GM23338 (cell line): Measurements from ENCODE around the gene LRIG1. TPM values are rescaled to one million over a fixed set of nuclear protein-coding genes. Genes with fewer than 3 reads are reported as not detected.
A peak's percentile ranks its signal among the peaks of the same experiment; 100 is the strongest.

Experiments
- ATAC-seq: fragments of 200-7000 bp; cut with Tn5 transposase; 3 replicates; pipeline ENCODE4 v1.9.1; 2020
- DNase-seq: peaks from one replicate; pipeline ENCODE4 v3.0.0-alpha.2; 2015; ENCODE audit warnings: low spot score
- H2AFZ ChIP-seq: fragments of 200-600 bp; sonication (generic); 2 replicates; pipeline ENCODE4 v1.8.0; 2016; ENCODE audit warnings: antibody characterized with exemption, mild to moderate bottlenecking, moderate library complexity
- H3F3A ChIP-seq: fragments of 200-600 bp; sonication (generic); replicated peaks from 2 replicates; pipeline ENCODE4 v1.8.0; 2017; ENCODE audit warnings: antibody characterized with exemption, mixed run types, low read depth
- H3K27ac ChIP-seq: fragments of 200-600 bp; sonication (generic); 2 replicates; pipeline ENCODE4 v1.6.1; 2016; ENCODE audit warnings: low read depth
- H3K27me3 ChIP-seq: fragments of 200-600 bp; sonication (generic); 2 replicates; pipeline ENCODE4 v1.8.0; 2016; ENCODE audit warnings: mild to moderate bottlenecking, mixed run types, moderate library complexity; ENCODE audit not compliant: insufficient read depth
- H3K36me3 ChIP-seq: fragments of 200-600 bp; sonication (generic); 2 replicates; pipeline ENCODE4 v1.8.0; 2016; ENCODE audit warnings: mild to moderate bottlenecking; ENCODE audit not compliant: insufficient read depth
- H3K4me1 ChIP-seq: fragments of 200-600 bp; sonication (generic); 2 replicates; pipeline ENCODE4 v1.8.0; 2016; ENCODE audit warnings: mild to moderate bottlenecking, moderate library complexity; ENCODE audit not compliant: insufficient read depth
- H3K4me2 ChIP-seq: fragments of 200-600 bp; sonication (generic); 2 replicates; pipeline ENCODE4 v1.7.1; 2017; ENCODE audit warnings: mixed run types
- H3K4me3 ChIP-seq: fragments of 200-600 bp; sonication (generic); 2 replicates; pipeline ENCODE4 v1.6.1; 2016; ENCODE audit warnings: mixed run types
- H3K79me2 ChIP-seq: fragments of 200-600 bp; sonication (generic); replicated peaks from 2 replicates; pipeline ENCODE4 v1.8.0; 2017; ENCODE audit warnings: mild to moderate bottlenecking; ENCODE audit not compliant: insufficient read depth
- H3K9me2 ChIP-seq: fragments of 200-600 bp; sonication (generic); 2 replicates; pipeline ENCODE4 v1.8.0; 2017; ENCODE audit not compliant: insufficient read depth
- H4K20me1 ChIP-seq: fragments of 200-600 bp; sonication (generic); replicated peaks from 2 replicates; pipeline ENCODE4 v1.8.0; 2017; ENCODE audit warnings: mild to moderate bottlenecking; ENCODE audit not compliant: insufficient read depth
- H3K27ac Mint-ChIP-seq: 2 replicates; pipeline ENCODE4 v1.8.0; 2020; ENCODE audit warnings: inconsistent platforms, mild to moderate bottlenecking, moderate library complexity, mixed read lengths
- H3K27me3 Mint-ChIP-seq: 3 replicates; pipeline ENCODE4 v1.8.0; 2022; ENCODE audit warnings: low read depth, mild to moderate bottlenecking, moderate library complexity, mixed read lengths, inconsistent platforms; ENCODE audit not compliant: insufficient read depth, poor library complexity
- H3K36me3 Mint-ChIP-seq: 3 replicates; pipeline ENCODE4 v1.8.0; 2021; ENCODE audit warnings: low read depth, mild to moderate bottlenecking, inconsistent platforms, moderate library complexity, mixed read lengths
- H3K4me1 Mint-ChIP-seq: 3 replicates; pipeline ENCODE4 v1.8.0; 2020; ENCODE audit warnings: mild to moderate bottlenecking, inconsistent platforms, mixed read lengths
- H3K4me3 Mint-ChIP-seq: 3 replicates; pipeline ENCODE4 v1.8.0; 2021; ENCODE audit warnings: moderate library complexity, mild to moderate bottlenecking, inconsistent platforms, mixed read lengths
- H3K9me3 Mint-ChIP-seq: 3 replicates; pipeline ENCODE4 v1.8.0; 2020; ENCODE audit warnings: moderate library complexity, mild to moderate bottlenecking, inconsistent platforms, mixed read lengths
- CREB1 ChIP-seq: fragments of 250-450 bp; sonication (Bioruptor Pico); IDR thresholded peaks from 2 replicates; pipeline ENCODE4 v1.5.0; 2020; ENCODE audit warnings: low read depth, mild to moderate bottlenecking, moderate library complexity
- CTCF ChIP-seq, 2 experiments: fragments of 200-600 bp in 1 of 2; sonication (generic) in 1 of 2; conservative IDR thresholded peaks; 2 replicates each; pipeline versions ENCODE4 v1.5.1 to v1.6.1; 2016 to 2017; ENCODE audit warnings: antibody characterized with exemption in 2 of 2, low read depth in 2 of 2, mild to moderate bottlenecking in 2 of 2, moderate library complexity in 1 of 2
- EZH2 ChIP-seq: fragments of 200-600 bp; sonication (generic); IDR thresholded peaks from one replicate; pipeline ENCODE4 v1.8.0; 2017; ENCODE audit warnings: antibody characterized with exemption, mild to moderate bottlenecking, low read depth; ENCODE audit not compliant: unreplicated experiment
- EZH2phosphoT487 ChIP-seq: fragments of 200-600 bp; sonication (generic); IDR thresholded peaks from one replicate; pipeline ENCODE4 v1.8.1; 2018; ENCODE audit warnings: antibody characterized with exemption; ENCODE audit not compliant: unreplicated experiment
- JUNB ChIP-seq: IDR thresholded peaks from one replicate; pipeline ENCODE4 v1.6.1; 2016; ENCODE audit warnings: antibody characterized with exemption; ENCODE audit not compliant: unreplicated experiment
- NANOG ChIP-seq: IDR thresholded peaks from 2 replicates; pipeline ENCODE4 v1.6.1; 2016; ENCODE audit warnings: antibody characterized with exemption, borderline replicate concordance
- STAT1 ChIP-seq: IDR thresholded peaks from one replicate; pipeline ENCODE4 v1.6.1; 2016; ENCODE audit warnings: antibody characterized with exemption; ENCODE audit not compliant: unreplicated experiment
- ZNF114 ChIP-seq: fragments of 250-450 bp; sonication (Bioruptor Pico); IDR thresholded peaks from 2 replicates; pipeline ENCODE4 v1.5.0; 2020; ENCODE audit warnings: mild to moderate bottlenecking, moderate library complexity
- ZNF331 ChIP-seq: fragments of 250-450 bp; sonication (Bioruptor Pico); IDR thresholded peaks from 2 replicates; pipeline ENCODE4 v1.5.0; 2020; ENCODE audit warnings: low read depth, mild to moderate bottlenecking, moderate library complexity
- ZNF462 ChIP-seq: fragments of 250-450 bp; sonication (Bioruptor Pico); IDR thresholded peaks from 2 replicates; pipeline ENCODE4 v1.5.0; 2020; ENCODE audit warnings: mild to moderate bottlenecking, moderate library complexity
- polyA plus RNA-seq: library from polyadenylated mRNA; unstranded; fragments of >200 nt; fragmentation: Nextera tagmentation; extraction: Ambion mirVana; gene quantifications from 2 replicates; pipeline ENCODE4 v1.2.1, GENCODE V29; 2016
- total RNA-seq: library from RNA; depleted of rRNA; stranded (reverse); fragments of >200 nt; shearing (Covaris generic); gene quantifications from 2 replicates; pipeline ENCODE4 v1.2.3, GENCODE V29; 2014
- TF ChIP-seq, protein P1 (sequence below): IDR thresholded peaks from 2 replicates; pipeline ENCODE4 v1.6.1; 2016; ENCODE audit warnings: antibody characterized with exemption
- TF ChIP-seq, protein P2 (sequence below): IDR thresholded peaks from one replicate; pipeline ENCODE4 v1.6.1; 2018; ENCODE audit warnings: antibody characterized with exemption; ENCODE audit not compliant: unreplicated experiment

LRIG1 gene
- total and polyA plus RNA-seq, 2 experiments from 2014 or later = 40.0 to 134 TPM

- Mint-ChIP-seq H3K4me1 (peaks cover 75% of the 10 kb centered on the region), H3K4me3 (no peak overlapping the region), H3K27ac (no peak overlapping the region), H3K27me3 (peaks cover 7% of the 10 kb centered on the region), H3K36me3 (peaks cover 17% of the 10 kb centered on the region; the same call in 2 of the 3 replicates), H3K9me3 (no peaks in the 10 kb centered on the region)
- Histone ChIP-seq H3K4me3 (no peak overlapping the region), H3K27me3 (no peaks in the 10 kb centered on the region), H3K36me3 (no peaks in the 10 kb centered on the region), H3K79me2 (peaks cover 100% of the 10 kb centered on the region), H3K4me1 (peaks cover 95% of the 10 kb centered on the region), H4K20me1 (peaks cover 46% of the 10 kb centered on the region), H3F3A (0 out of 2 replicates have a peak, but pooled peaks cover 4% of the 10 kb centered on the region), H2AFZ (no peak overlapping the region), H3K9me2 (no peaks in the 10 kb centered on the region), H3K4me2 (peak overlapping the region; percentile 76; the same call in 1 of the 2 replicates), H3K27ac (no peak overlapping the region)
- DNase-seq (no peak), ATAC-seq (no peak)
- TF ChIP-seq JUNB (no peak), EZH2phosphoT487 (no peak), ZNF114 (CRISPR knock-in tag) (no peak), EZH2 (no peak), ZNF462 (no peak), STAT1 (no peak), CTCF (conservative IDR thresholded peaks at IDR 0.05; ENCODE audit: low read depth in 2 of 2) (no peak), NANOG (no peak), CREB1 (no peak), ZNF331 (CRISPR knock-in tag) (no peak)
- TF ChIP-seq, protein P1, sequence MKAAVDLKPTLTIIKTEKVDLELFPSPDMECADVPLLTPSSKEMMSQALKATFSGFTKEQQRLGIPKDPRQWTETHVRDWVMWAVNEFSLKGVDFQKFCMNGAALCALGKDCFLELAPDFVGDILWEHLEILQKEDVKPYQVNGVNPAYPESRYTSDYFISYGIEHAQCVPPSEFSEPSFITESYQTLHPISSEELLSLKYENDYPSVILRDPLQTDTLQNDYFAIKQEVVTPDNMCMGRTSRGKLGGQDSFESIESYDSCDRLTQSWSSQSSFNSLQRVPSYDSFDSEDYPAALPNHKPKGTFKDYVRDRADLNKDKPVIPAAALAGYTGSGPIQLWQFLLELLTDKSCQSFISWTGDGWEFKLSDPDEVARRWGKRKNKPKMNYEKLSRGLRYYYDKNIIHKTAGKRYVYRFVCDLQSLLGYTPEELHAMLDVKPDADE = no peak
- TF ChIP-seq, protein P2, sequence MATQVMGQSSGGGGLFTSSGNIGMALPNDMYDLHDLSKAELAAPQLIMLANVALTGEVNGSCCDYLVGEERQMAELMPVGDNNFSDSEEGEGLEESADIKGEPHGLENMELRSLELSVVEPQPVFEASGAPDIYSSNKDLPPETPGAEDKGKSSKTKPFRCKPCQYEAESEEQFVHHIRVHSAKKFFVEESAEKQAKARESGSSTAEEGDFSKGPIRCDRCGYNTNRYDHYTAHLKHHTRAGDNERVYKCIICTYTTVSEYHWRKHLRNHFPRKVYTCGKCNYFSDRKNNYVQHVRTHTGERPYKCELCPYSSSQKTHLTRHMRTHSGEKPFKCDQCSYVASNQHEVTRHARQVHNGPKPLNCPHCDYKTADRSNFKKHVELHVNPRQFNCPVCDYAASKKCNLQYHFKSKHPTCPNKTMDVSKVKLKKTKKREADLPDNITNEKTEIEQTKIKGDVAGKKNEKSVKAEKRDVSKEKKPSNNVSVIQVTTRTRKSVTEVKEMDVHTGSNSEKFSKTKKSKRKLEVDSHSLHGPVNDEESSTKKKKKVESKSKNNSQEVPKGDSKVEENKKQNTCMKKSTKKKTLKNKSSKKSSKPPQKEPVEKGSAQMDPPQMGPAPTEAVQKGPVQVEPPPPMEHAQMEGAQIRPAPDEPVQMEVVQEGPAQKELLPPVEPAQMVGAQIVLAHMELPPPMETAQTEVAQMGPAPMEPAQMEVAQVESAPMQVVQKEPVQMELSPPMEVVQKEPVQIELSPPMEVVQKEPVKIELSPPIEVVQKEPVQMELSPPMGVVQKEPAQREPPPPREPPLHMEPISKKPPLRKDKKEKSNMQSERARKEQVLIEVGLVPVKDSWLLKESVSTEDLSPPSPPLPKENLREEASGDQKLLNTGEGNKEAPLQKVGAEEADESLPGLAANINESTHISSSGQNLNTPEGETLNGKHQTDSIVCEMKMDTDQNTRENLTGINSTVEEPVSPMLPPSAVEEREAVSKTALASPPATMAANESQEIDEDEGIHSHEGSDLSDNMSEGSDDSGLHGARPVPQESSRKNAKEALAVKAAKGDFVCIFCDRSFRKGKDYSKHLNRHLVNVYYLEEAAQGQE = no peak
Measured at GRCh38 chr3:66486202-66486601, 14.6 kb downstream of the LRIG1 start.
